Measurements from ENCODE around the gene SHC3. TPM values are rescaled to one million over a fixed set of nuclear protein-coding genes. Genes with fewer than 3 reads are reported as not detected.

The SHC3 gene
- polyA plus RNA-seq, 1 donor from 2014 or later: 22.9 TPM

DNA sequence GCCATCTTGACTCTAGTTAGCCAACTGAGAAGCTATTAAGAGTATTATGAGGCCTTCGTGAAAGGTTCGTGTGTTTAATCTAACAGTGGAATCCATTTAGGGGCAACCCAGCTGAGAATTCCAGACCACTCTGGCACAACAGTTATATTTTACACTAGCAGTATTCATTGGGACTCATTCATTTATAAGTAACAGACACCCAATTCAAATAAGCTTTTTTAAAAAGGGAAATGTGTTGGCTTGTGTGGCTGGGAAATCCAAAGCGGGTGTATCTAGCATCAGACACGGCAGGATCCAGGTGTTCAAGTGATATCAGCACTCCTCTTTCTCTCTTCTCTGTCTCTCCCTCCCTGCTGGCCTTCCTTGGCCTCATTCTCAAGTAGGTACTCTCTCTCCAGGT, 46.0 kb upstream of the SHC3 start:
- no peak overlapping the region for H3K27ac ChIP-seq (ENCODE audit: low read length)
- H2AFZ ChIP-seq (ENCODE audit: low read depth, low read length): no peak overlapping the region
- TF ChIP-seq, protein P1, sequence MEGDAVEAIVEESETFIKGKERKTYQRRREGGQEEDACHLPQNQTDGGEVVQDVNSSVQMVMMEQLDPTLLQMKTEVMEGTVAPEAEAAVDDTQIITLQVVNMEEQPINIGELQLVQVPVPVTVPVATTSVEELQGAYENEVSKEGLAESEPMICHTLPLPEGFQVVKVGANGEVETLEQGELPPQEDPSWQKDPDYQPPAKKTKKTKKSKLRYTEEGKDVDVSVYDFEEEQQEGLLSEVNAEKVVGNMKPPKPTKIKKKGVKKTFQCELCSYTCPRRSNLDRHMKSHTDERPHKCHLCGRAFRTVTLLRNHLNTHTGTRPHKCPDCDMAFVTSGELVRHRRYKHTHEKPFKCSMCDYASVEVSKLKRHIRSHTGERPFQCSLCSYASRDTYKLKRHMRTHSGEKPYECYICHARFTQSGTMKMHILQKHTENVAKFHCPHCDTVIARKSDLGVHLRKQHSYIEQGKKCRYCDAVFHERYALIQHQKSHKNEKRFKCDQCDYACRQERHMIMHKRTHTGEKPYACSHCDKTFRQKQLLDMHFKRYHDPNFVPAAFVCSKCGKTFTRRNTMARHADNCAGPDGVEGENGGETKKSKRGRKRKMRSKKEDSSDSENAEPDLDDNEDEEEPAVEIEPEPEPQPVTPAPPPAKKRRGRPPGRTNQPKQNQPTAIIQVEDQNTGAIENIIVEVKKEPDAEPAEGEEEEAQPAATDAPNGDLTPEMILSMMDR (IDR thresholded peaks at IDR 0.05; ENCODE audit: poor library complexity, severe bottlenecking): no peak
- TF ChIP-seq, protein P2, sequence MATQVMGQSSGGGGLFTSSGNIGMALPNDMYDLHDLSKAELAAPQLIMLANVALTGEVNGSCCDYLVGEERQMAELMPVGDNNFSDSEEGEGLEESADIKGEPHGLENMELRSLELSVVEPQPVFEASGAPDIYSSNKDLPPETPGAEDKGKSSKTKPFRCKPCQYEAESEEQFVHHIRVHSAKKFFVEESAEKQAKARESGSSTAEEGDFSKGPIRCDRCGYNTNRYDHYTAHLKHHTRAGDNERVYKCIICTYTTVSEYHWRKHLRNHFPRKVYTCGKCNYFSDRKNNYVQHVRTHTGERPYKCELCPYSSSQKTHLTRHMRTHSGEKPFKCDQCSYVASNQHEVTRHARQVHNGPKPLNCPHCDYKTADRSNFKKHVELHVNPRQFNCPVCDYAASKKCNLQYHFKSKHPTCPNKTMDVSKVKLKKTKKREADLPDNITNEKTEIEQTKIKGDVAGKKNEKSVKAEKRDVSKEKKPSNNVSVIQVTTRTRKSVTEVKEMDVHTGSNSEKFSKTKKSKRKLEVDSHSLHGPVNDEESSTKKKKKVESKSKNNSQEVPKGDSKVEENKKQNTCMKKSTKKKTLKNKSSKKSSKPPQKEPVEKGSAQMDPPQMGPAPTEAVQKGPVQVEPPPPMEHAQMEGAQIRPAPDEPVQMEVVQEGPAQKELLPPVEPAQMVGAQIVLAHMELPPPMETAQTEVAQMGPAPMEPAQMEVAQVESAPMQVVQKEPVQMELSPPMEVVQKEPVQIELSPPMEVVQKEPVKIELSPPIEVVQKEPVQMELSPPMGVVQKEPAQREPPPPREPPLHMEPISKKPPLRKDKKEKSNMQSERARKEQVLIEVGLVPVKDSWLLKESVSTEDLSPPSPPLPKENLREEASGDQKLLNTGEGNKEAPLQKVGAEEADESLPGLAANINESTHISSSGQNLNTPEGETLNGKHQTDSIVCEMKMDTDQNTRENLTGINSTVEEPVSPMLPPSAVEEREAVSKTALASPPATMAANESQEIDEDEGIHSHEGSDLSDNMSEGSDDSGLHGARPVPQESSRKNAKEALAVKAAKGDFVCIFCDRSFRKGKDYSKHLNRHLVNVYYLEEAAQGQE (IDR thresholded peaks at IDR 0.05; ENCODE audit: borderline replicate concordance): no peak
- TF ChIP-seq EZH2 (IDR thresholded peaks at IDR 0.05; ENCODE audit: borderline replicate concordance, insufficient read depth, low read length, poor library complexity, severe bottlenecking) (no peak), POLR2AphosphoS5 (IDR thresholded peaks at IDR 0.05) (no peak), TAF1 (IDR thresholded peaks at IDR 0.05; ENCODE audit: low read depth) (no peak), RAD21 (conservative IDR thresholded peaks at IDR 0.05) (no peak), MXI1 (conservative IDR thresholded peaks at IDR 0.05; ENCODE audit: poor library complexity, severe bottlenecking) (no peak), SMC3 (conservative IDR thresholded peaks at IDR 0.05; ENCODE audit: poor library complexity) (no peak), EP300 (conservative IDR thresholded peaks at IDR 0.05; ENCODE audit: poor library complexity, severe bottlenecking) (no peak)
- H3K79me2 ChIP-seq (replicated peaks; ENCODE audit: insufficient read depth, low read length): no peaks in the 10 kb centered on the region
- no peak overlapping the region for H3K4me2 ChIP-seq (ENCODE audit: low read length)
- no peaks in the 10 kb centered on the region for H3K36me3 ChIP-seq (ENCODE audit: insufficient read depth, low read length)
- H3F3A ChIP-seq (ENCODE audit: insufficient read depth, low read length, poor library complexity, severe bottlenecking): no peaks in the 10 kb centered on the region
- H4K20me1 ChIP-seq (ENCODE audit: insufficient read depth): no peaks in the 10 kb centered on the region
- no peak overlapping the region for H3K4me3 ChIP-seq (ENCODE audit: low read length)
- H3K9me2 ChIP-seq (ENCODE audit: insufficient read depth, low read length): no peaks in the 10 kb centered on the region
- no peaks in the 10 kb centered on the region for H3K9me3 ChIP-seq (ENCODE audit: low read length)
- no peaks in the 10 kb centered on the region for H3K27me3 ChIP-seq (ENCODE audit: insufficient read depth, low read depth, low read length)
- no peak overlapping the region for H3K9ac ChIP-seq (ENCODE audit: low read length)

DNA sequence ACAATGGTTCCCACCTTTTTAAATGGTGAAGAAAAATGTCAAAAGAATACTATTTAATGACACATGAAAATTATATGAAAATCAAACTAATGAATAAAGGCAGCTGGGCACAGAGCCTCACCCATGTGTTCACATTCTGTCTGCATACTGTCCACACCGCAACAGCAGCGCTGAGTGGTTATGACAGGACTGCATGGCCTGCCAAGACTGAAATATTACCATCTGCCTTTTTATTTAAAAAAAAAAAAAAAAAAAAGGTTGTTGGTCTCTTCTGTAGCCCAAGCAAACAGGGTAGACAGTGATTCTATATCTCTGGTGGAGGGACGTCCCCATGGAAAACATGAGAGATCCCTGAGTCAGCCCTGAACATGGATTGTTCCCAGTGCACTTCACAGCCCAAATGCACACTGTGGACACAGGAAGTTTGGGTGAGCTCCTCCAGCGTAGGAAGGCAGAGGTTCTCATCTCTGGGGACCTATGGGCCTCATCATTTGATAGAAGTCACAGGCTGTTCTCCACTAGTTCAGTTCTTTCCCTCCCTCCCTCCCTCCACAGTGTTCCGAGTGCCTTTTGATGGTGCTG, 44.9 kb upstream of the SHC3 start:
- TF ChIP-seq MXI1 (conservative IDR thresholded peaks at IDR 0.05; ENCODE audit: poor library complexity, severe bottlenecking) (no peak), EP300 (conservative IDR thresholded peaks at IDR 0.05; ENCODE audit: poor library complexity, severe bottlenecking) (no peak), RAD21 (conservative IDR thresholded peaks at IDR 0.05) (no peak), TAF1 (IDR thresholded peaks at IDR 0.05; ENCODE audit: low read depth) (no peak), SMC3 (conservative IDR thresholded peaks at IDR 0.05; ENCODE audit: poor library complexity) (no peak), POLR2AphosphoS5 (IDR thresholded peaks at IDR 0.05) (no peak), EZH2 (IDR thresholded peaks at IDR 0.05; ENCODE audit: borderline replicate concordance, insufficient read depth, low read length, poor library complexity, severe bottlenecking) (no peak)
- TF ChIP-seq, protein P2 (IDR thresholded peaks at IDR 0.05; ENCODE audit: borderline replicate concordance): no peak
- TF ChIP-seq, protein P1 (IDR thresholded peaks at IDR 0.05; ENCODE audit: poor library complexity, severe bottlenecking): no peak

More for the DNA sequence above, 44.9 kb upstream of the SHC3 start:
- Histone ChIP-seq H4K20me1 (ENCODE audit: insufficient read depth) (no peaks in the 10 kb centered on the region), H3F3A (ENCODE audit: insufficient read depth, low read length, poor library complexity, severe bottlenecking) (peaks cover 6% of the 10 kb centered on the region), H3K9me3 (ENCODE audit: low read length) (no peaks in the 10 kb centered on the region), H3K36me3 (ENCODE audit: insufficient read depth, low read length) (no peaks in the 10 kb centered on the region), H3K9ac (ENCODE audit: low read length) (no peak overlapping the region), H3K27ac (ENCODE audit: low read length) (no peak overlapping the region), H2AFZ (ENCODE audit: low read depth, low read length) (no peak overlapping the region), H3K4me3 (ENCODE audit: low read length) (no peak overlapping the region), H3K4me2 (ENCODE audit: low read length) (no peak overlapping the region), H3K9me2 (ENCODE audit: insufficient read depth, low read length) (no peaks in the 10 kb centered on the region), H3K27me3 (ENCODE audit: insufficient read depth, low read depth, low read length) (no peaks in the 10 kb centered on the region), H3K79me2 (replicated peaks; ENCODE audit: insufficient read depth, low read length) (no peaks in the 10 kb centered on the region)

Data from neural cell (in vitro differentiated cells).